ENCODE measurements around the gene SCRG1.

DNA sequence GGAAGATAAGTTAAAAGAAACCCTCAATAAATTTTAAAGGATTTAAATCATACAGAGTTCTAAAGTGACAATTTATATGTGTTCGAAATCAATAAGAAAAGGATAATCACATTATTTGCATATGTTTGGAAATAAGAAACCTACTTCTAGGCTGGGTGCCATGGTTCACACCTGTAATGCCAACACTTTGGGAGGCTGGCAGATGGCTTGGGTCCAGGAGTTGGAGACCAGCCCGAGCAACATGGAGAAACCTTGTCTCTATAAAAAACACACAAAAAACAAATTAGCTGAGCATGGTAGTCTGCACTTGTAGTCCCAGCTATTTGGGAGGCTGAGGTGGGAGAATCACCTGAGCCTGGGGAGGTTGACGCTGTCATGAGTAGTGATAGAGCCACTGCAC, 36.2 kb downstream of the SCRG1 start:
- TF ChIP-seq POLR2A (IDR thresholded peaks at IDR 0.05) = no peak
- TF ChIP-seq, protein P1, sequence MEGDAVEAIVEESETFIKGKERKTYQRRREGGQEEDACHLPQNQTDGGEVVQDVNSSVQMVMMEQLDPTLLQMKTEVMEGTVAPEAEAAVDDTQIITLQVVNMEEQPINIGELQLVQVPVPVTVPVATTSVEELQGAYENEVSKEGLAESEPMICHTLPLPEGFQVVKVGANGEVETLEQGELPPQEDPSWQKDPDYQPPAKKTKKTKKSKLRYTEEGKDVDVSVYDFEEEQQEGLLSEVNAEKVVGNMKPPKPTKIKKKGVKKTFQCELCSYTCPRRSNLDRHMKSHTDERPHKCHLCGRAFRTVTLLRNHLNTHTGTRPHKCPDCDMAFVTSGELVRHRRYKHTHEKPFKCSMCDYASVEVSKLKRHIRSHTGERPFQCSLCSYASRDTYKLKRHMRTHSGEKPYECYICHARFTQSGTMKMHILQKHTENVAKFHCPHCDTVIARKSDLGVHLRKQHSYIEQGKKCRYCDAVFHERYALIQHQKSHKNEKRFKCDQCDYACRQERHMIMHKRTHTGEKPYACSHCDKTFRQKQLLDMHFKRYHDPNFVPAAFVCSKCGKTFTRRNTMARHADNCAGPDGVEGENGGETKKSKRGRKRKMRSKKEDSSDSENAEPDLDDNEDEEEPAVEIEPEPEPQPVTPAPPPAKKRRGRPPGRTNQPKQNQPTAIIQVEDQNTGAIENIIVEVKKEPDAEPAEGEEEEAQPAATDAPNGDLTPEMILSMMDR (IDR thresholded peaks at IDR 0.05) = no peak
